HEK293 (cell line): Measurements from ENCODE around the gene BTBD17.

Experiments
- CTCF ChIA-PET: fragments of 350-600 bp; formaldehyde crosslinking; extraction: SDS; loops from one replicate; lab custom pipeline; 2021; ENCODE audit warnings: antibody characterized with exemption; lab: Yijun Ruan, JAX
- POLR2A ChIA-PET: fragments of 300-600 bp; formaldehyde crosslinking; extraction: SDS; loops from one replicate; lab custom pipeline; 2020; ENCODE audit warnings: antibody characterized with exemption, inconsistent platforms; lab: Yijun Ruan, JAX
- H3K27ac ChIP-seq: fragments of 200-500 bp; sonication (Bioruptor generic); 2 replicates; pipeline ENCODE4 v1.5.1; 2014; ENCODE audit warnings: low read depth, low read length, control low read depth, inconsistent platforms; ENCODE audit errors: extremely low read depth
- H3K36me3 ChIP-seq, 2 experiments: fragments of 200-500 bp in 1 of 2; sonication (Bioruptor generic) in 1 of 2; 1 replicate in 1 of 2; 2 replicates in 1 of 2; pipeline ENCODE4 v1.5.1; 2014 to 2017; ENCODE audit warnings: inconsistent platforms in 2 of 2, low read length in 2 of 2; ENCODE audit not compliant: control insufficient read depth in 2 of 2, insufficient read depth in 1 of 2
- H3K4me1 ChIP-seq: fragments of 200-500 bp; sonication (Bioruptor generic); 2 replicates; pipeline ENCODE4 v1.5.1; 2014; ENCODE audit warnings: mild to moderate bottlenecking, low read length, inconsistent platforms; ENCODE audit not compliant: control insufficient read depth, insufficient read depth
- H3K4me3 ChIP-seq: 2 replicates; pipeline ENCODE4 v1.5.1; 2011; ENCODE audit warnings: low read depth, mild to moderate bottlenecking, control low read depth, low read length, moderate library complexity
- H3K9me3 ChIP-seq: fragments of 200-500 bp; sonication (Bioruptor generic); 2 replicates; pipeline ENCODE4 v1.5.1; 2014; ENCODE audit warnings: low read depth, low read length, inconsistent platforms; ENCODE audit not compliant: control insufficient read depth, insufficient read depth
- KLF16 ChIP-seq: fragments of 450-650 bp; formaldehyde crosslinking; IDR thresholded peaks from 2 replicates; pipeline ENCODE4 v1.5.1; 2017; ENCODE audit warnings: missing biosample characterization, missing genetic modification characterization
- MEIS1 ChIP-seq: sonication (generic); formaldehyde crosslinking; IDR thresholded peaks from 2 replicates; pipeline ENCODE4 v1.8.1; 2022; ENCODE audit warnings: missing genetic modification reagents, mild to moderate bottlenecking, borderline replicate concordance
- SP3 ChIP-seq: fragments of 450-650 bp; formaldehyde crosslinking; IDR thresholded peaks from 2 replicates; pipeline ENCODE4 v1.5.1; 2016; ENCODE audit warnings: missing biosample characterization, missing genetic modification characterization
- SP7 ChIP-seq: fragments of 450-650 bp; formaldehyde crosslinking; IDR thresholded peaks from 2 replicates; pipeline ENCODE4 v1.5.1; 2016; ENCODE audit warnings: missing biosample characterization, missing genetic modification characterization
- YY1 ChIP-seq: fragments of 450-650 bp; formaldehyde crosslinking; IDR thresholded peaks from 2 replicates; pipeline ENCODE4 v1.5.1; 2018; ENCODE audit warnings: missing biosample characterization, missing genetic modification characterization
- ZBTB11 ChIP-seq: fragments of 450-650 bp; formaldehyde crosslinking; conservative IDR thresholded peaks from 2 replicates; pipeline ENCODE4 v1.5.1; 2016; ENCODE audit warnings: low read depth, missing biosample characterization, missing genetic modification characterization
- ZBTB6 ChIP-seq: fragments of 450-650 bp; formaldehyde crosslinking; IDR thresholded peaks from 2 replicates; pipeline ENCODE4 v1.5.1; 2017; ENCODE audit warnings: missing biosample characterization, missing genetic modification characterization
- ZEB2 ChIP-seq: fragments of 450-650 bp; formaldehyde crosslinking; IDR thresholded peaks from 2 replicates; pipeline ENCODE4 v1.5.1; 2016; ENCODE audit warnings: missing biosample characterization, missing genetic modification characterization
- ZIC2 ChIP-seq: fragments of 450-650 bp; formaldehyde crosslinking; IDR thresholded peaks from 2 replicates; pipeline ENCODE4 v1.5.1; 2016; ENCODE audit warnings: missing biosample characterization, missing genetic modification characterization
- ZNF157 ChIP-seq: fragments of 450-650 bp; formaldehyde crosslinking; IDR thresholded peaks from 2 replicates; pipeline ENCODE4 v1.5.1; 2016; ENCODE audit warnings: missing biosample characterization, missing genetic modification characterization
- ZNF2 ChIP-seq: fragments of 450-650 bp; formaldehyde crosslinking; IDR thresholded peaks from 2 replicates; pipeline ENCODE4 v1.5.1; 2016; ENCODE audit warnings: missing biosample characterization, missing genetic modification characterization
- ZNF202 ChIP-seq: fragments of 450-650 bp; formaldehyde crosslinking; IDR thresholded peaks from 2 replicates; pipeline ENCODE4 v1.5.1; 2016; ENCODE audit warnings: missing biosample characterization, missing genetic modification characterization, borderline replicate concordance
- ZNF211 ChIP-seq: fragments of 450-650 bp; formaldehyde crosslinking; IDR thresholded peaks from 2 replicates; pipeline ENCODE4 v1.5.1; 2016; ENCODE audit warnings: low read depth, missing biosample characterization, missing genetic modification characterization
- ZNF23 ChIP-seq: fragments of 450-650 bp; formaldehyde crosslinking; IDR thresholded peaks from 2 replicates; pipeline ENCODE4 v1.5.1; 2016; ENCODE audit warnings: missing biosample characterization, missing genetic modification characterization, borderline replicate concordance
- ZNF280D ChIP-seq: fragments of 450-650 bp; formaldehyde crosslinking; IDR thresholded peaks from 2 replicates; pipeline ENCODE4 v1.5.1; 2016; ENCODE audit warnings: missing biosample characterization, missing genetic modification characterization
- ZNF426 ChIP-seq: fragments of 450-650 bp; formaldehyde crosslinking; IDR thresholded peaks from 2 replicates; pipeline ENCODE4 v1.5.1; 2017; ENCODE audit warnings: missing biosample characterization, missing genetic modification characterization, mild to moderate bottlenecking, inconsistent platforms, moderate library complexity
- ZNF660 ChIP-seq: fragments of 450-650 bp; IDR thresholded peaks from 2 replicates; pipeline ENCODE4 v1.5.1; 2018; ENCODE audit warnings: missing biosample characterization, mild to moderate bottlenecking, missing genetic modification characterization
- ZNF830 ChIP-seq: fragments of 450-650 bp; IDR thresholded peaks from 2 replicates; pipeline ENCODE4 v1.5.0; 2018; ENCODE audit warnings: missing biosample characterization, missing genetic modification characterization, low read depth, mild to moderate bottlenecking, moderate library complexity
- ZSCAN16 ChIP-seq: fragments of 450-650 bp; formaldehyde crosslinking; IDR thresholded peaks from 2 replicates; pipeline ENCODE4 v1.5.1; 2016; ENCODE audit warnings: missing biosample characterization, missing genetic modification characterization
- ZSCAN30 ChIP-seq: fragments of 450-650 bp; IDR thresholded peaks from 2 replicates; pipeline ENCODE4 v1.5.1; 2018; ENCODE audit warnings: missing biosample characterization, mild to moderate bottlenecking, missing genetic modification characterization, moderate library complexity
- TF ChIP-seq, protein P1 (sequence below): IDR thresholded peaks from 2 replicates; pipeline ENCODE4 v1.6.1; 2011; ENCODE audit warnings: mild to moderate bottlenecking, low read depth, low read length, borderline replicate concordance
- TF ChIP-seq, protein P2 (sequence below): fragments of 450-650 bp; formaldehyde crosslinking; IDR thresholded peaks from 2 replicates; pipeline ENCODE4 v1.5.1; 2016; ENCODE audit warnings: missing biosample characterization, missing genetic modification characterization
- TF ChIP-seq, protein P3 (sequence below): fragments of 450-650 bp; formaldehyde crosslinking; IDR thresholded peaks from 2 replicates; pipeline ENCODE4 v1.5.1; 2016; ENCODE audit warnings: missing biosample characterization, missing genetic modification characterization

The BTBD17 gene

DNA sequence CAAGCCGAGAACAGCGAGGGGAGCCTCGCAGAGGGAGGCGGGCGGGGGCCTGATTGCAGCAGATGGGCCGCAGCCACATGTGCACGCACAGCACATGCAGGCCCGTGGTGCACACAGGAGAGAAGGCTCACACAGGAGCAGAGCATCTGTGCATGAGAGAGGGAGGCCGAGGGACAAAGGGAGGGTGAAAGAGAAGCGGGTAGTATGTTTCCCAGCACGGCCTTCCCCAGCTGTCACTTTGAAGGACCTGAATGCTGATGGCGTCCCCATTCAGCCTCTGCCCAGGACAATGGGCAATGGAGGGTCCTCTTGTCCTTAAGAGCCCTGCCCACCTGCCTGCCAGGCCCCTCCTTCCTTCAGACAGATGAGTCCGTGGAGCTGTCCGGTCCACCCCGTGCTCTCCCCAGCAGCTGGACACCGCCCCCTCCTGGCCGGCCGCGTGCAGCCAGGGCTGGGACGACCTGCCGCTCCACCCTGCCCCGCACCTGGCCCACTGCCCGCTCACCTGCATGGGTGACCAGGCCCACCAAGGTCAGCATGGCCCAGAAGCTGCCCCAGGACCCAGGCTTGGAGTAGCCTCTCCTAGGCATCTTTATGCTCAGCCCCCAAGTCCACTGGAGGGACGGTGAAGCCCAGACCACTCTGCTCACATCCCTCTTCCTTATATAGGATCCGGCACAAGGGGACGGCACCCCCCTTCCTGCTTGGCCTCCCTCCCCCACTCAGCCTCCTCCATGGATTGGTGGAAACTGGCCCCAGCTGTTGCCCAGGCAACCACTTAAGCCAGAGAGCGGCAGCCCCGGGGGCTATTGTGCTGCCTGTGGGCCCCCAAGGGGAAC is at the start of gene BTBD17 (continued):
- no peak for TF ChIP-seq KLF16 (tag by site-specific recombination)
- no peak for TF ChIP-seq SP3 (tag by site-specific recombination)
- no peak for TF ChIP-seq ZNF426
- no peak for TF ChIP-seq ZNF280D (tag by site-specific recombination)
- TF ChIP-seq, protein P1, sequence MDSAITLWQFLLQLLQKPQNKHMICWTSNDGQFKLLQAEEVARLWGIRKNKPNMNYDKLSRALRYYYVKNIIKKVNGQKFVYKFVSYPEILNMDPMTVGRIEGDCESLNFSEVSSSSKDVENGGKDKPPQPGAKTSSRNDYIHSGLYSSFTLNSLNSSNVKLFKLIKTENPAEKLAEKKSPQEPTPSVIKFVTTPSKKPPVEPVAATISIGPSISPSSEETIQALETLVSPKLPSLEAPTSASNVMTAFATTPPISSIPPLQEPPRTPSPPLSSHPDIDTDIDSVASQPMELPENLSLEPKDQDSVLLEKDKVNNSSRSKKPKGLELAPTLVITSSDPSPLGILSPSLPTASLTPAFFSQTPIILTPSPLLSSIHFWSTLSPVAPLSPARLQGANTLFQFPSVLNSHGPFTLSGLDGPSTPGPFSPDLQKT: no peak
- no peak for TF ChIP-seq ZNF830 (tag by site-specific recombination)
- no peak for TF ChIP-seq SP7 (tag by site-specific recombination)
- TF ChIP-seq ZSCAN16 (tag by site-specific recombination): no peak
- no peak for TF ChIP-seq ZEB2 (tag by site-specific recombination)
- TF ChIP-seq ZSCAN30 (tag by site-specific recombination): no peak
- no peak for TF ChIP-seq ZBTB11
- TF ChIP-seq ZNF211 (tag by site-specific recombination): no peak
- no peak for TF ChIP-seq ZNF157 (tag by site-specific recombination)
- TF ChIP-seq ZNF202 (tag by site-specific recombination): no peak
- no peak for TF ChIP-seq ZIC2
- TF ChIP-seq, protein P2, sequence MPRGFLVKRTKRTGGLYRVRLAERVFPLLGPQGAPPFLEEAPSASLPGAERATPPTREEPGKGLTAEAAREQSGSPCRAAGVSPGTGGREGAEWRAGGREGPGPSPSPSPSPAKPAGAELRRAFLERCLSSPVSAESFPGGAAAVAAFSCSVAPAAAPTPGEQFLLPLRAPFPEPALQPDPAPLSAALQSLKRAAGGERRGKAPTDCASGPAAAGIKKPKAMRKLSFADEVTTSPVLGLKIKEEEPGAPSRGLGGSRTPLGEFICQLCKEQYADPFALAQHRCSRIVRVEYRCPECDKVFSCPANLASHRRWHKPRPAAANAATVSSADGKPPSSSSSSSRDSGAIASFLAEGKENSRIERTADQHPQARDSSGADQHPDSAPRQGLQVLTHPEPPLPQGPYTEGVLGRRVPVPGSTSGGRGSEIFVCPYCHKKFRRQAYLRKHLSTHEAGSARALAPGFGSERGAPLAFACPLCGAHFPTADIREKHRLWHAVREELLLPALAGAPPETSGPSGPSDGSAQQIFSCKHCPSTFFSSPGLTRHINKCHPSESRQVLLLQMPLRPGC (tag by site-specific recombination): no peak

DNA sequence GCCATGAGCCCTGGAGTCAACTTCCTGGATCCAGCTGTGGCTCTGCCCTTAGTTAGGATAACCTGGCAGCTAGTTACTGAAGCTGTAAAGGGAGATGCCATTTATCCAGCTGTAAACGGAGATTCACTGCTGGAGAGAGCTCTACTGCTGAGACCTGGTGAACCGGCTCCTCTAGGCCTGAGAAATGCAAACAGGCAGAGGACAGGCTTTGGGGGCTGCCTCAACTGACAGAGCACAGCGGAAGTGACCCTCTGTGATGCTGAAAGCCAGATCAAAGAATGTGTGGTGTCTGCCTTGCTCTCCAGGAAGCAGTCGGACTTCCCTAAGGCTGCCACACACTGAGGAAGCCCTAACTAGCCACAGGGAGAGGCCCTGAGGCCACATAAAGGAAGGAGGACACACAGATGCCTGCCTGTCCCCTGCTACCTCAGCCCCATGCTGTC is 48.4 kb upstream of the BTBD17 start:
- Histone ChIP-seq H3K27ac (no peak overlapping the region), H3K36me3 (no peaks in the 10 kb centered on the region), H3K4me3 (no peak overlapping the region), H3K4me1 (no peaks in the 10 kb centered on the region), H3K9me3 (no peaks in the 10 kb centered on the region)
- CTCF ChIA-PET: interaction anchor here (0.6 to 9.1 kb wide), 4 partner anchors 42 to 271 kb away, joined by 3 to 61 read pairs (median 4); no protein-coding TSS in a partner anchor
- POLR2A ChIA-PET: no interaction called here
- no peak for TF ChIP-seq ZBTB6 (tag by site-specific recombination)
- no peak for TF ChIP-seq ZNF660
- TF ChIP-seq, protein P3, sequence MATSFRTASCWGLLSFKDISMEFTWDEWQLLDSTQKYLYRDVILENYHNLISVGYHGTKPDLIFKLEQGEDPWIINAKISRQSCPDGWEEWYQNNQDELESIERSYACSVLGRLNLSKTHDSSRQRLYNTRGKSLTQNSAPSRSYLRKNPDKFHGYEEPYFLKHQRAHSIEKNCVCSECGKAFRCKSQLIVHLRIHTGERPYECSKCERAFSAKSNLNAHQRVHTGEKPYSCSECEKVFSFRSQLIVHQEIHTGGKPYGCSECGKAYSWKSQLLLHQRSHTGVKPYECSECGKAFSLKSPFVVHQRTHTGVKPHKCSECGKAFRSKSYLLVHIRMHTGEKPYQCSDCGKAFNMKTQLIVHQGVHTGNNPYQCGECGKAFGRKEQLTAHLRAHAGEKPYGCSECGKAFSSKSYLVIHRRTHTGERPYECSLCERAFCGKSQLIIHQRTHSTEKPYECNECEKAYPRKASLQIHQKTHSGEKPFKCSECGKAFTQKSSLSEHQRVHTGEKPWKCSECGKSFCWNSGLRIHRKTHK (tag by site-specific recombination): no peak
- no peak for TF ChIP-seq MEIS1 (CRISPR knock-in tag)
- TF ChIP-seq YY1: no peak
- no peak for TF ChIP-seq ZNF23 (tag by site-specific recombination)
- TF ChIP-seq ZNF2: no peak
